ENCODE data around the gene MORN5.

Gene MORN5

DNA sequence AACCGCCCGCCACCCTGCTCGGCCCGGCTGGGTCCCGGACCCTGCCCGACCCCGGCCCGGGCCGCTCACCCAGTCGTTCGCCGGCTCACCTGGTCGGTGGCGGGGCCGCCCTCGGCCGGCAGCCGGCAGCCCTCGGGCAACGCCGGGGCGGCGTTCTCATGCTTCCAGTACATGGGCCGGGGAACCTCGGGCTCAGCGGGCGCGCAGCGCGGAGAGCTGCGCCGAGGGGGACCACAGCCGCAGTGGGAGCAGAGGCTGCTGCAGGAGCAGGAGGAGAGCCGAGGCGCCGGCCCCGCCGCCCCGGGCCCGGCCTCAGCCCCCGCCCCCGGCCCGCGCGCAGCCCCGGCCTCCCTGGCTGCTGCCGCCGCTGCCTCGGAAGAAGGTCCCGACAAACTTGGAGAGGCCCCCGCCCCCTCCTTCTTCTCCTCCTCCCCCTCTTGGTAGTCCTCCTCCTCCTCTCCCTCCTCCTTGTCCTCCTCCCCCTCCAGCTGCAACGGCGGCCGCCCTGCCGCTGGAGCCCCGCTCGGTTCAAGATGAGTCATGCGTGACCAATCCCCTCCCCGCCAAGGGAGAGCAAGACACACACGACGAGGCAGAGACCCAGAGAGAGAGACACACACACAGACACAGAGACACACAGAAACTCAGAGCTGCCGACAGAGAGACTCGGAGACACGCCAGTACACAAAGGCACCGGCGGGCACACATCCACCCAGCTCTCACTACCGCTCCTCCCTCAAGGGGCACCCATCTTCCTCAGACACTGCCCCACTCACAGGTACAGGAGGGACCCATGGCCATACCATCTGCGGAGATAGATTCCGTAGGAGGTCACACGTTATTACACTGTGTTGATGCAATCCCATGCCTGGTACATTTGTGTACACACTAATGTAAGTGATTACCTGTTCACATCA is 69.1 kb downstream of the MORN5 start, which contains the start of gene LHX6:
LHX6 (minus strand) TSS at position 390 of the 917 bp plus-strand sequence; CDS start at position 173, 217 bp downstream.
- DNase-seq (ENCODE audit: insufficient read length) (no peak), FAIRE-seq (no peak)
- TF ChIP-seq TAF1 (IDR thresholded peaks at IDR 0.05; ENCODE audit: borderline replicate concordance, low read depth, low read length) (no peak), POLR2A (IDR thresholded peaks at IDR 0.05; ENCODE audit: low read depth, low read length) (no peak), POLR2AphosphoS5 (IDR thresholded peaks at IDR 0.05; ENCODE audit: low read depth, low read length) (no peak)

DNA sequence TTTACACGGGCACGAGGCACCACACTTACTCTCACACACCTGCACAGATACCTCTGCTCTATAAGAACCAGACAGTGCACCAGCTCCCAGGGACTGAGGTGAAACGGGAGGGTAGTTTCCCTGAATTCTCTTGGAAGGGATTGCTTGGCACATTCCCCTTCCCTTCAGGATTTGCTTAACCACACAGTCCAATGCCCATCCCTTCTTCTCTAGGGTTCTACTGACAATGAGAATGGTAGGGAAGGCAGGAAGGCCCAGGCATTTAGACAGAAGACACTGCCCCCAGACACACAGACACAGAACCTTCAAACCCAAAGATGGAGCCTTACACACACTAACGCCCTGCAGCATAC is 69.8 kb downstream of the MORN5 start:
- TF ChIP-seq POLR2A (IDR thresholded peaks at IDR 0.05; ENCODE audit: low read depth, low read length): no peak
- no peak for TF ChIP-seq TAF1 (IDR thresholded peaks at IDR 0.05; ENCODE audit: borderline replicate concordance, low read depth, low read length)
- TF ChIP-seq POLR2AphosphoS5 (IDR thresholded peaks at IDR 0.05; ENCODE audit: low read depth, low read length): no peak
- FAIRE-seq: no peak
- no peak for DNase-seq (ENCODE audit: insufficient read length)

DNA sequence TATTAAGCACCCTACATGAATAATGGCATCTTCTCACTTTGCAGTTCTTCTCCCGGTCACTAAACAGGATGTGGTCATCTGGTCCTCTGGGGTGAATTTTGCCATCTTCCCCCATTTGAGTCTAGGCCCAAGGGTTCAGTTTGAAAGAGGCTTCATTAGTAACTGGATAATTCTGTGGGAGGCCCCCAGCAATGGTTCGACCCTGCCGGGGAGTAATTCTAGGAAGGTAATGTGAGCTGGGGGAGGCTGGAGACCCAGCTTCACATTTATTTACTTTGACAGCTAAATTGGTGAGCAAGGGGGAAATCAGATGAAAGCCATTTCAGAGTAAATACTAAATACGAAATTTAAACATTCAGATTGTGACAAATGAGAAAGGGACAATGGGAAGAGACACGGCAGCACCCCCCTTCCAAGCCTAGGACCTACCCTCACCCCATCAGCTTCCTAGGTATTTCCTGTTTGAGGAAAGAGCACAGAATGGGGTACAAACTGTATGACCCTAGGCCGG is 73.1 kb downstream of the MORN5 start:
- TF ChIP-seq POLR2A (IDR thresholded peaks at IDR 0.05; ENCODE audit: low read depth, low read length): no peak
- TF ChIP-seq TAF1 (IDR thresholded peaks at IDR 0.05; ENCODE audit: borderline replicate concordance, low read depth, low read length): no peak
- TF ChIP-seq POLR2AphosphoS5 (IDR thresholded peaks at IDR 0.05; ENCODE audit: low read depth, low read length): no peak
- DNase-seq (ENCODE audit: insufficient read length): no peak
- FAIRE-seq: no peak

DNA sequence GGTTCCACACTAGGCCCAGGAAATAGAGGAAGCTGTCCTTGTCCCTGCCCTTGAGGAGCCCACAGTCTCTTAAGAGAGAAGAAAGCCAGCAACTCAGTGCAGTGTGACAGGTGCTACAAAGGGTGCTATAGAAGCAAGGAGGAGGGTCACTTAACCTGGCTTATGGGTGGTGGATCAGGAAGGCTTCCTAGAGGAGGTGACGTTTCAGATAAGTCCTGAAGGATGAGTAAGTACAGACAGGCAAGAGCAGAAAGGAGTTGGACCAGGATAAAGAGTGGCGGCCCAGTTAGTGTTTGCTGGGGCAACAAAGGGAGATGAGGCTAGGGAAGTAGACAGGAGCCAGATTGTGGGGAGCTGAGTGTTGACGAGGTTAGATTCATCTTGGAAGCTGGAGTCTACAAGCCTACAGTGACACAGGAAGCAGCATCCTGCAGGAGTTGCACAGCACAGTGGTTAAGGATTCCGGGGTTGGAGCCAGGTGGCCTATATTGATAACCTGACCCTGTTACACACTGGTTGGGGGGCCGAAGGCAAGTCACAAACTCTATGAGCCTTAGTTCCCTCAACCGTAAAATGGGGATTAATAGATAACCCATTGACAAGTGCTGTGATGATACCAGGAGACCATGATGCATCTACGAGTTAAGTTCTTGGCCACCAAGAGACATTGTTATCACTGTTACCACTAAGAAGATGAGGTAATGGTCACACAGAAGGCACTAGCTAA is 74.5 kb downstream of the MORN5 start:
- FAIRE-seq (no peak), DNase-seq (ENCODE audit: insufficient read length) (no peak)
- TF ChIP-seq TAF1 (IDR thresholded peaks at IDR 0.05; ENCODE audit: borderline replicate concordance, low read depth, low read length) (no peak), POLR2A (IDR thresholded peaks at IDR 0.05; ENCODE audit: low read depth, low read length) (no peak), POLR2AphosphoS5 (IDR thresholded peaks at IDR 0.05; ENCODE audit: low read depth, low read length) (no peak)

DNA sequence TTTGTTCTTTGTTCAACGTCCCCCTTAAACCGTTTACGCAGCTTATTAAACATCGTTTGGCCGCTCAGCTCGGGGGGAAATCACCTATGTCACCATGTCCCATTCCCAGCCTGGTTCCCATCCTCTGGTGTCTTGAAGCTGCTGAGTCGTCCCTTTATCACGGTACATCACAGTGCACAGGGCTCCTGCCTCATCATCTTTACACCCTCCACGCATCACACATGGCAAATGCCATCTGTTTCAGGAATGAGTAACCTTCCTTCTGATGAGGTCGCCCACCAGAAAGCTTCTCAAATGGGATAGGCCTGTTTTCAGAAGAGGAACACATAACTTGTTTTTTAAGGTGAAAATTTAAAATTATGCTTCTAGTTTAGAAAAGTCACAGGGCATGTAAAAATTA is 77.0 kb downstream of the MORN5 start:
- TF ChIP-seq POLR2A (IDR thresholded peaks at IDR 0.05; ENCODE audit: low read depth, low read length): no peak
- TF ChIP-seq TAF1 (IDR thresholded peaks at IDR 0.05; ENCODE audit: borderline replicate concordance, low read depth, low read length): no peak
- TF ChIP-seq POLR2AphosphoS5 (IDR thresholded peaks at IDR 0.05; ENCODE audit: low read depth, low read length): no peak
- DNase-seq (ENCODE audit: insufficient read length) (no peak), FAIRE-seq (no peak)

DNA sequence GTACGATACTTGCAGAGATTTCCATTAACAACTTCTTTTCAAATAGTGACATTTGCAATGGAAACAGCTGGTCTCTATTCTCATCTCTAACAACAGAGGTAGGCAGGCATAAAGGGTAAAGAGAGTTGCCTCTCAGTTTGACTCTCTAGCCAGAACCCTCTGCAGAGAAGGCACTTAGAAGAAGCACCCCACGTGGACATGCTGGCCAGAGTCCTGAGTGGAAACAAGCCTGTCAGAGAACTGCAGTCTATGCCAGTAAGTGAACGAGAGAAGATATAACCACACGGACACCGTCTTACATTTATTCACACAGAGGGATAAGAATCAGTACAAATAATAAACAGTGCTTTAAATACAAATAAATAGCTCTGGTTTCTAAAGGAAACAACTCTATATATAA is 80.0 kb downstream of the MORN5 start:
- TF ChIP-seq POLR2A (IDR thresholded peaks at IDR 0.05; ENCODE audit: low read depth, low read length) (no peak), POLR2AphosphoS5 (IDR thresholded peaks at IDR 0.05; ENCODE audit: low read depth, low read length) (no peak), TAF1 (IDR thresholded peaks at IDR 0.05; ENCODE audit: borderline replicate concordance, low read depth, low read length) (no peak)
- DNase-seq (ENCODE audit: insufficient read length) (no peak), FAIRE-seq (no peak)

DNA sequence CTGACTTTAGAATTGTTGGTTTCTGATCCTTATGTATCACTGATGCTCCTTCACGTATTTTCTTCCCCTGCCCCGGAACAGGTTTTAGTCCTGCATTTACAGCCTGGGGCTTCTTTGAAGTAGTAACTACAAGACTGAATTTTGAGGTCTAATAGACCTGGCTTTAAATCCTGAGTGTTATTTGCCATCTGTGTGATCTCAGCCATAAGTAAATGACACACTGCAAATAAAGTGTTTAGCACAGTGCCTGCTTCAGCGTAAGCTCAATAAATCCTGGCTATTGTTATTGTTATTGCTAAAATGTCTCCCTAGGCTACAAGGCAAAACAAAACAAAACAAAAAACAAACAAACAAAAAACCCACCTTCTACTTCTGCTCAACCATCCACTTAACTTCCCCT is 84.6 kb downstream of the MORN5 start:
- no peak for FAIRE-seq
- TF ChIP-seq POLR2A (IDR thresholded peaks at IDR 0.05; ENCODE audit: low read depth, low read length) (no peak), TAF1 (IDR thresholded peaks at IDR 0.05; ENCODE audit: borderline replicate concordance, low read depth, low read length) (no peak), POLR2AphosphoS5 (IDR thresholded peaks at IDR 0.05; ENCODE audit: low read depth, low read length) (no peak)
- DNase-seq (ENCODE audit: insufficient read length): no peak

DNA sequence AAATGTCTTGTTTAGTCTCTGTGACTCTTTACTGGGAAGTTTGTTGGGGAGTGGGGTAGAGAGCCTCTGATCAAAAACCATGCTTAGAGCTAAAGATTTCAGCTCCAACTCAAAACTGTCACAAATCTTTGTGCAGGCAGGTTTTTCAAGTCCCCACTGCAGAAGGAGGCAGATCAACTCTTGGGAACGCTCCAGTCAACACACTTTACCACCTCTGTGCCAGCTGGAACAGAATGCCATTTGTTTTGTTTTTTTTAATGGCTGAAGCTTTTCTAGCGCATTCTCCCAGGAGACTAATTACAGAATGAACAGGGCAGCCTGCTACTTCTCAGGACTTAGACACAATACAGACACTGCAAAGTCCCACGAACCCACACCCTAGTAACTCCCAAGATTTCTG is 87.0 kb downstream of the MORN5 start:
- no peak for DNase-seq (ENCODE audit: insufficient read length)
- FAIRE-seq: no peak
- TF ChIP-seq POLR2A (IDR thresholded peaks at IDR 0.05; ENCODE audit: low read depth, low read length) (no peak), POLR2AphosphoS5 (IDR thresholded peaks at IDR 0.05; ENCODE audit: low read depth, low read length) (no peak), TAF1 (IDR thresholded peaks at IDR 0.05; ENCODE audit: borderline replicate concordance, low read depth, low read length) (no peak)

DNA sequence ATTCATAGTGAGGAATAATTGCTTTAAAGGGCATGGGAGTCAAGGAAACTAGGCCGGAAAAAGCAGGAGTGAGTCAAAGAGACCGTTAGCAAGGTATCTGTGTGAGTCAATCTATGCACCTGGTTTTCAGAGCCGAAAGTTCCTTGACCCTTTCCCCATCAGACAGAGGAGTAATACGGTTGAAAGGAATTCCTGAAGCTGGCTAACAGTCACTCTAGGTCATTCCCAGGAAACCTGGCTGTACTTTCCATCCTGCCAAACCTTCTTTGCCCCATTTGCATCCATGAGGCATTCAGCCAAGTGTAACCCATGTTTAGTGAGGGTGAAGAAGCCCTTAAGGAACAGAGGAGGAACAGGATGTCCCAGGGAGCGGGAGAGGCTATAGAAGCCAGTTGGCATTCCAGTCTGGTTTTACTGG is 88.7 kb downstream of the MORN5 start:
- no peak for FAIRE-seq
- TF ChIP-seq TAF1 (IDR thresholded peaks at IDR 0.05; ENCODE audit: borderline replicate concordance, low read depth, low read length) (no peak), POLR2A (IDR thresholded peaks at IDR 0.05; ENCODE audit: low read depth, low read length) (no peak), POLR2AphosphoS5 (IDR thresholded peaks at IDR 0.05; ENCODE audit: low read depth, low read length) (no peak)
- no peak for DNase-seq (ENCODE audit: insufficient read length)
